WI38 (cell line): ENCODE data around the gene SP8.
"Not testable (repeated sequence)": the region's sequence is repeated elsewhere in the genome, so short reads cannot be mapped to it uniquely, and the experiment has no call there.

Source experiments
- H3K4me3 ChIP-seq: 2 replicates; pipeline ENCODE4 v1.5.1; 2011; ENCODE audit warnings: low read depth, mild to moderate bottlenecking, control low read depth, low read length
- CTCF ChIP-seq: IDR thresholded peaks from 2 replicates; pipeline ENCODE4 v1.5.1; 2012; ENCODE audit warnings: low read depth, mild to moderate bottlenecking, control low read depth, low read length

SP8 gene

GRCh38 chr7:20826243-20826642, 39.6 kb upstream of the SP8 start:
- H3K4me3 ChIP-seq, result no peak overlapping the region
- TF ChIP-seq CTCF, result no peak

DNA sequence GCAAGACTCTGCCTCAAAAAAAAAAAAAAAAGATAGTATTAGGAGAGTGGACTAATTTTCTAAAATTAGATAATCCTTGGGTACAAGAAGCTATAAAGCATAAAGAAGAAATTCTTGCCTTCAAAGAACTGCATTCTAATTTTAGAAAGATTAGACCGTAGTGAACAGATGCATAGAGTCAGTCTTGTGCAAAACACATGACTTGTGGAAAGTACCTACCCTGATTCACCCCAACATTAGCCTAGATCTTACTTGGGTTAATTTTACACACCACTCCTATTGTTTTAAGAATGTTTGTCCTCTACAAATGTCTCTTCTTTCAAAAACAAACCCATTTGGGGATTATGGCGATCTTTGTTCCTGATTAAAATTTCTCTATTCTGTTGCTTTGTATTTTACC, 38.9 kb upstream of the SP8 start:
- no peak for TF ChIP-seq CTCF
- no peak overlapping the region for H3K4me3 ChIP-seq

GRCh38 chr7:20821390-20821789, 34.7 kb upstream of the SP8 start:
- H3K4me3 ChIP-seq, result not testable (repeated sequence)

DNA sequence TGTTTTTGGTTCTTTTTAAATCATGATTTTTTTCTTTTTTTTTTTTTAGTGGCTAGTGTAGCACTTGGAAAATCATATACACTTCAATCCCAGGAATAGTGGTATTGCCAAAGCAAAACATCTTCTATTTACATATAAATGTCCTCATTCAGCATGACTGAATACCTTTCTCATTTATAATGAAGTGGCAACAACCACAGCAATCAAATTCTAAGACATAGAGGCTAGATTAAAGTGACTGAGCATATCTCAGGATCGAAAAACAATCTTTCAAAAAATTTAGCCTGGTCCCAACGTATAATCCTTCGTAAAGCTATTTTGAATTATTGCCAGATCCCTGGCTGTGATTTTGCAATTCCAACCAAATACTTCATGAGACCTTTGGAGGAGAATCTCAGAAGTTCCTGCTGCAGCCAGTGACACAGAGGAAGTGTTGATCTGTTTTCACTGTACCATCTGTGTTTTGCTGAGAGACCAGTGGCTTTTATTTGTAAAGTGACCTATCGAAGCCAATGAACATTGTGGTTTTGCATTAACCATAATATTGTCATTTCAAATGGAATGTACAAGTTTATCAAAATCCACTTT, 29.8 kb upstream of the SP8 start:
- H3K4me3 ChIP-seq, result no peak overlapping the region
- no peak for TF ChIP-seq CTCF

GRCh38 chr7:20804345-20804744, 17.7 kb upstream of the SP8 start:
- H3K4me3 ChIP-seq, result no peak overlapping the region
- no peak for TF ChIP-seq CTCF

DNA sequence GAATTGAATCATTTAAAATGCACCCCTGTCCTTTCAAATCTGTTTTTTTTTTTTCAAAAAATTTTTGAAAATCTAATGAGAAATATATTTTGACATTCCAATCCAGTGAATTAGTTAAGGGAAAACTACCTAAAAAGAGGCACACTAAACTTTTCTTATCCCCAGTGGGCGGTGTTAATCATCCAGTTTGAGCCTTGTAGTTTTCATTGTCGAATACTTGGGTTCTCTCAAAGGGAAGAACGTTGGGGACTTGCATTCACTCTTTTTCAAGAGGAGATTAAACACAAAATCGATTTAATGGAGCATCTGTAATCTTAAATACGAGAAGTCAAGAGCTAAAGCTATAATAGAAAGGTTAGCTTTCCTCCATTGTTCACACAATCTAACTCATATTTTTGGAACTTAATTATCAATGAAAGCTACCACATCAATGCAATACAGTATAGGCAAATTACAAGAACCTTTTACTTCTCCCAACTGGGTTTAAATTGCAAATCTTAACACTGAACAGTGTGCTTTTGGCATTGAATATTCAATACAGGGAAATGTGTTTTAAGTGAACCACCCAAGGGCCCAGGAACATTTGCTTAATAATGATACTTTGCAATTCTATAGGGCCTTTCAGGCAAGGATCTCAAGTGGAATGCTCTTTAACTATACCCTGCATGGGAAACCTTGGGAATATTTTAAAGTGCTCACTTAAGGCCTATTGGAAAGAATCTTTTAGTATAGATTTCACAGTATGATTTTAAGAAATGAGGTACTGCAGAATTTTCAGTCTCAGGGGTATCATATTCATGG, 13.1 kb upstream of the SP8 start:
- TF ChIP-seq CTCF, result no peak
- H3K4me3 ChIP-seq, result no peak overlapping the region

- no peak for TF ChIP-seq CTCF
- H3K4me3 ChIP-seq, result no peak overlapping the region
These were observed 12.0 kb upstream of the SP8 start for GRCh38 chr7:20798694-20799121.
